MCF 10A (cell line): ENCODE measurements around the gene SLC40A1. TPM values are rescaled to one million over a fixed set of nuclear protein-coding genes. Genes with fewer than 3 reads are reported as not detected.

Source experiments
- BruUV-seq: library from RNA; stranded (reverse); fragments of 400-500 nt; replicated peaks from 2 replicates; lab custom pipeline; 2021; lab: Mats Ljungman, UMichigan
- CTCF ChIA-PET: fragments of 300-600 bp; sonication (Branson Sonifier 250); formaldehyde crosslinking; extraction: SDS; loops from one replicate; lab custom pipeline; 2021; ENCODE audit warnings: antibody characterized with exemption, inconsistent platforms; lab: Yijun Ruan, JAX
- POLR2A ChIA-PET: fragments of 300-600, 350-650 bp; sonication (Branson Sonifier 250); formaldehyde crosslinking; extraction: SDS; loops from one replicate; lab custom pipeline; 2020; ENCODE audit warnings: antibody characterized with exemption, inconsistent platforms; lab: Yijun Ruan, JAX
- DNase-seq: peaks from one replicate; pipeline ENCODE4 v3.0.0-alpha.2; 2018; ENCODE audit not compliant: unreplicated experiment
- H3K27ac Mint-ChIP-seq: one replicate; pipeline ENCODE4 v1.8.0; 2022; ENCODE audit warnings: mild to moderate bottlenecking, low read depth, mixed read lengths; ENCODE audit not compliant: unreplicated experiment
- H3K27me3 Mint-ChIP-seq: one replicate; pipeline ENCODE4 v1.8.0; 2022; ENCODE audit warnings: mixed read lengths; ENCODE audit not compliant: insufficient read depth, unreplicated experiment
- H3K36me3 Mint-ChIP-seq: one replicate; pipeline ENCODE4 v1.8.0; 2022; ENCODE audit warnings: mild to moderate bottlenecking, moderate library complexity, mixed read lengths; ENCODE audit not compliant: insufficient read depth, unreplicated experiment
- H3K4me1 Mint-ChIP-seq: one replicate; pipeline ENCODE4 v1.8.0; 2022; ENCODE audit warnings: mixed read lengths; ENCODE audit not compliant: insufficient read depth, unreplicated experiment
- H3K4me3 Mint-ChIP-seq: one replicate; pipeline ENCODE4 v1.8.0; 2022; ENCODE audit warnings: mild to moderate bottlenecking, moderate library complexity, mixed read lengths; ENCODE audit not compliant: unreplicated experiment
- H3K9me3 Mint-ChIP-seq: one replicate; pipeline ENCODE4 v1.8.0; 2022; ENCODE audit warnings: mixed read lengths; ENCODE audit not compliant: unreplicated experiment
- CTCF ChIP-seq: fragments of 200-600 bp; IDR thresholded peaks from one replicate; pipeline ENCODE4 v1.8.0; 2022; ENCODE audit warnings: antibody characterized with exemption, mild to moderate bottlenecking; ENCODE audit not compliant: unreplicated experiment
- intact Hi-C: fragments of 100-400 bp; cut with micrococcal nuclease; formaldehyde crosslinking; loops from 2 replicates; pipeline ENCODE4 v1.14.1; 2022
- total RNA-seq: library from RNA; stranded (reverse); gene quantifications from 2 replicates; pipeline ENCODE4 v1.2.3, GENCODE V29; 2022

The SLC40A1 gene
- total RNA-seq, 1 experiment from 2014 or later: not detected

GRCh38 chr2:189544318-189545042 lies 36.1 kb downstream of the SLC40A1 start:
- Mint-ChIP-seq H3K4me3 (no peak overlapping the region), H3K9me3 (peaks cover 7% of the 10 kb centered on the region), H3K27ac (no peak overlapping the region), H3K36me3 (no peaks in the 10 kb centered on the region), H3K27me3 (no peaks in the 10 kb centered on the region), H3K4me1 (peaks cover 5% of the 10 kb centered on the region)
- POLR2A ChIA-PET: interaction anchor here (0.6 to 1.2 kb wide), 2 partner anchors 12 to 25 kb away, joined by 3 to 4 read pairs; no protein-coding TSS in a partner anchor
- CTCF ChIA-PET: no interaction called here
- no peak for TF ChIP-seq CTCF
- intact Hi-C loops: no loop called here
- BruUV-seq: no TSS peak
- DNase-seq: no peak

GRCh38 chr2:189543367-189543766 lies 37.2 kb downstream of the SLC40A1 start:
- Mint-ChIP-seq H3K36me3 (no peaks in the 10 kb centered on the region), H3K4me1 (no peaks in the 10 kb centered on the region), H3K9me3 (peaks cover 7% of the 10 kb centered on the region), H3K27me3 (no peaks in the 10 kb centered on the region), H3K4me3 (no peak overlapping the region), H3K27ac (no peak overlapping the region)
- DNase-seq: no peak
- TF ChIP-seq CTCF: no peak
- POLR2A ChIA-PET: interaction anchor here (1.2 kb wide), 1 partner anchor 13 kb away, joined by 3 read pairs; no protein-coding TSS in a partner anchor
- no TSS peak for BruUV-seq
- CTCF ChIA-PET: no interaction called here
- intact Hi-C loops: no loop called here

DNA sequence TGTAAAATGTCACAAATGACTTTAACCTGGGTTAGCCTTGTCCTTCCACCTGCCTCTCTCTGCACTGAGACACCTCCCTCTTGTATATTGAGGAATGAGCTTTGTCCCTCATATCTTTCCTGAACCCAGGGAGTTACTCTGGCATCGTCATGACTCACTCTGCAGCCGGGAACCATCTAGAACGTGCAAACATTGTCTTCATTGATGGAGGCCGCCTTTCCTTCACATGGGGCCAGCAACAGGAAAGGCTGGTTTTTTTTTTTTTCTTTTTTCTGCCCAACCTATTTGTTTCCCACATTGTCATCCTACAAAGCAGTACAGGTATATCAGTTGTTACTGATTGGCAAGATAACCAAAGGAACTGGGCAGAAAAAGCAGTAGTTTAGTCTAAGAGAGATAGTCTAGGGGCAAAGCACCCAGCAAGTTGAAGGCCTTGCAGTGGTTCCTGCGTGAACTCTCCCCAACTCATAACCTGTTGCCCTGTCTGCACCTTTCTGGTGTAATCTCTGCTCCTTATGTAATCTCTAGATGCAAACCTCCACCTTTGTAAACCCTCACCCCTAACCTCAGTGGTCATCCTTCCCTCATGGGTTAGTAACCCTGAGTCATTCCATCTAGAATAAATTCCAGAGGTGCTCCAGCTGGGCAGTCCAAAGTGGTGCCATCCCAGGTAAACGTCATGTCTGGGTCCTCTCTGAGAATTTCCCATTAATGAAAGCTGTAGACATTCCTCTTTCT lies 38.3 kb downstream of the SLC40A1 start:
- intact Hi-C loops: no loop called here
- no peak for DNase-seq
- CTCF ChIA-PET: interaction anchor here (0.7 kb wide), 1 partner anchor 484 kb away, joined by 3 read pairs; no protein-coding TSS in a partner anchor

More for the DNA sequence above, 38.3 kb downstream of the SLC40A1 start:
- POLR2A ChIA-PET: interaction anchor here (0.6 kb wide), 1 partner anchor 92 kb away, joined by 3 read pairs; no protein-coding TSS in a partner anchor
- BruUV-seq: no TSS peak
- no peak overlapping the region for H3K27ac Mint-ChIP-seq
- no peaks in the 10 kb centered on the region for H3K4me1 Mint-ChIP-seq
- H3K36me3 Mint-ChIP-seq: no peaks in the 10 kb centered on the region
- H3K4me3 Mint-ChIP-seq: no peak overlapping the region
- H3K9me3 Mint-ChIP-seq: peaks cover 7% of the 10 kb centered on the region
- no peaks in the 10 kb centered on the region for H3K27me3 Mint-ChIP-seq
- no peak for TF ChIP-seq CTCF
